GM21447 (cell line): ENCODE data around the gene UBE2J2.

Source experiments
- ATAC-seq: cut with Tn5 transposase; IDR thresholded peaks from one replicate; pipeline ENCODE4 v1.9.1; 2021; ENCODE audit not compliant: unreplicated experiment

The UBE2J2 gene

GRCh38 chr1:1213345-1214265 lies 60.0 kb downstream of the UBE2J2 start, which contains the start of gene TNFRSF4:
Gene TNFRSF4, minus strand, starts transcription at chr1:1214153. Its CDS starts 26 bp downstream, at chr1:1214127.
- ATAC-seq = no peak

DNA sequence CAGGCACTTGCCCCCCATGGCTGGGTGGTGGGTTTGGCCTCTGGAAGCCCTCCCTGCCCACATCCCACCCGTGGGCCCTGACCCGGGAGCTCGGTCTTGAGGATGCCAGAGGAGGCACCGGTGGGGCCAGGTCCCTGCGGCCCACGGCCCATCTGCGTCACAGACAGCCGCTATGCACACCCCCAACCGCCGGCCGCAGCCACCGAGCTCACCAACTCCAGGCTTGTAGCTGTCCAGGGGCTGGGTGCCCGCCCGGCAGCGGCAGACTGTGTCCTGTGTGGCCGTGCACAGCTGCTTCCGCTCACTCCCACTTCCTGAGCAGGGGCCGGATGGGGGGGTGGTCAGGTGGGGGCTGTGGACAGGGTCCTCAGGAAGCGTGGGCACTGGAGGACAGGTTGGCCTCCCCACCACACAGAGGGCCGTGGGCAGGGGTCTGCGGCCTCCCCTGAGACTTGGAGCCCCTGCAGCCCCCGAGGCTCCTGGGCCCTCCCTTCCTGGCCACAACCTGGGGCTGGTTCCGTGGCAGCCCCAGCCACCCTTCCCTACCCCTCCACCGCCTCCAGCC lies 60.8 kb downstream of the UBE2J2 start:
- ATAC-seq = no peak

- ATAC-seq = no peak
These were observed 61.9 kb downstream of the UBE2J2 start for GRCh38 chr1:1211541-1212441.

DNA sequence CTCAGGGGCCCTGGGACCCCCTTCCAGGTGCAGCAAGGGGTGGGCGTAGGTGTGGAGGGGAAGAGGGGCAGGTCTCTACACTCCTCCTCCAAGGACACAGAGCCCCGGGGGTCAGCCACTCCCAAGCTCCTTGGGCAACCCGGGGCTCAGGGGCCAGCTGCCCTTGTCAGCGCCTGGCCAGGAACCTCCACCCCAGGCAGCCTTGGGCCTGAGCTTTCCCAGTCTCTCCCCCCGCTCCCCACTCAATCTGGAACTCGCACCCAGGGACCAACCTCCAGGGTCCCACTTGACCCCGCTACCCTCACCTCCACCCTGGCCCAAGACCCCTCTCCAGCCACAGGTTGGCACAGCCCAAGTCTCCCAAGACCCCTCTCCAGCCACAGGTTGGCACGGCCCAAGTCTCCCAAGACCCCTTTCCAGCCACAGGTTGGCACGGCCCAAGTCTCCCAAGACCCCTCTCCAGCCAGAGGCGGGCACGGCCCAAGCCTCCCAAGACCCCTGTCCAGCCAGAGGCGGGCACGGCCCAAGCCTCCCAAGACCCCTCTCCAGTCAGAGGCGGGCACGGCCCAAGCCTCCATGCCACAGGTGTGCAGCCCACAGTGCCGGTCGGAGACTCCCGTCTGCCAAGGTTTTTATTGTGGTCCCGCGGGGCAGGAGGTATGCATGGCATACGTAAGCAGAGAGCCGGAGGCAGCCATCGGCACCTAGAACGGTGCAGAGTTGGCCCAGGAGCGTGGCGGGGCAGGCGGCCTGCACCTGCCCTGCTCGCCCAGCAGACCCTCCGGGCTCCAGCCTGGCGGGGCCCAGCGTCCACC lies 62.7 kb downstream of the UBE2J2 start:
- ATAC-seq = no peak

DNA sequence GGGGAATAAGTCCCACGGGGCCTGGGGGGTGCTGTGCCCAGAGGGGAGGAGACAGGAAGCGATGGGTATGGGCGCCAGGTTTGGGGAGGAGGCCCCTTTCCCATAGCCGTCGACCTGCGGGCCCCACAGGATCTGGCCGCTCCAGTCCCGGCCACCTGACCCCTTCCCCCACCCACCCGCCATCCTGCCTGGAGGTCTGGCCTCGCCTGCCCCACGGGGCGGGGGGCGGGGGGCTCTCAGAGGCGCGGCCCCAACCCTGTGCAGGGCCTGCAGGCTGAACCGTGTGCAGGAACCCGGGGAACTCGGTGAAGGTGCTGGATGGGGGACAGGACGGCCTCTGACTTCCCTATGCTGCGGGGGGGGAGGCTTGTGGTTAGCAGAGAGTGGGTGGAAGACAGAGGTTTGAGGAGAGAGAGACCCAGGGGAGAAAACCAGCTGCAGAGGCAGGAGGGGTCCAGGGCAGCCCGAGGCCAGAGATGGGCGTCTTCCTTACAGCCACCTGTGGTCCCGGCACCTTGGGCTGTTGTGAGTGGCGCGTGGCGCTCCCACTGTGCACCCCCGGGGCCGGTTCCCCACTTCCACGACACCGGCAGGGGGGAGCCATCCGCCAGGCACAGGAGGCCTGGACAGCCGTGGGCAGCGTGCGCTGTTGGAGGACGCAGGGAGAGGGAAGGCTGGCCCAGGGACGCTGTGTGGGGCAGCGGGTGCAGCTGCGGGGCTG lies 64.8 kb downstream of the UBE2J2 start:
- ATAC-seq = no peak

DNA sequence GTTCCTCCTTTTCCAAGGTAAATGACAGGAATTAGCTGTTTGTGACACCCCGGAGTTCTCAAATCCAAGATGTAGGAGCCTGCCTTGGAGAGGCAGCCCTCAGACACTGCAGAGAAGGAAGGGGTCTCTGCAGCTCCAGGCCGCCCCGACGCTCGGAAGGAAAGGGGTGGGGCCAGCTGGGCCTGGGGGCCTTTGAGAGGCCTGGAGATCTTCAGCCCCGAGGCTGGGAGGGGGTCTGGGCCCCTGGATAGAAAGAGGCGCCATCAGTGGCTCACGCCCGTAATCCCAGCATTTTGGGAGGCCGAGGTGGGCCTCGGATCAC lies 66.1 kb downstream of the UBE2J2 start:
- no peak for ATAC-seq

GRCh38 chr1:1206966-1207531 lies 66.6 kb downstream of the UBE2J2 start:
- ATAC-seq = no peak

- ATAC-seq = no peak
These were observed 67.2 kb downstream of the UBE2J2 start, which contains the start of gene TNFRSF18 for GRCh38 chr1:1206376-1206965. Gene TNFRSF18, minus strand, starts transcription at chr1:1206592. Its CDS starts 21 bp downstream, at chr1:1206571.

GRCh38 chr1:1205769-1206375 lies 67.8 kb downstream of the UBE2J2 start:
- ATAC-seq = no peak

GRCh38 chr1:1204998-1205768 lies 68.5 kb downstream of the UBE2J2 start:
- ATAC-seq = no peak

DNA sequence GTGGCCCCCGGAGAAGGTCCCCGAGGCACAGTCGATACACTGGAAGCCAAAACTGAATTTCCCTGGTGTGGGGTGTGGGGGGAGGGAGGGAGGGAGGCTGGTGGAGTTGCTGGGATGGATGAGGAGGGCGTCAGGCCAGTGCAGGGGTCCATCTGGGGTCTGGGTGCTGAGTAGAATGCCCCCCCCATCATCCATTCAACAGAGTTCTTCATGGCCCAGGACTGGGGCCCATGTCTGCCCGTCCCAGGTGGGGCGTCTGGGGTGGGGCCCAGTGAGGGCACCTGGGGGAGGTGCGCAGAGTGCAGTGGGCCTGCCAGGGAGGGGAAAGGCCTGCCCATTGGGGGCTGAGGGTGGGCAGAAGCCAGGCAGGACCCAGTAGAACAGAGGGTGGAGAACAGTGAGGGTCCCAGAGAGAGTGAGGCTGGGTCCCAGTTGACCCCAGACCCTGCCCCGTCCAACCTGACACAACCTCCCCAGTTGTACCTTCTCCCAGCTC lies 69.2 kb downstream of the UBE2J2 start:
- no peak for ATAC-seq
